HL-60 (cell line): ENCODE data around the gene PTMA.

ENCODE experiments used
- DNase-seq, 2 experiments: peaks; one replicate each; pipeline ENCODE4 v3.0.0-alpha.2; 2010 to 2020; ENCODE audit warnings: low read depth in 1 of 2, low spot score in 1 of 2
- H3K27ac ChIP-seq: fragments of 250-450 bp; sonication (Bioruptor Pico); replicated peaks from 2 replicates; pipeline ENCODE4 v1.5.1; 2020; ENCODE audit warnings: mild to moderate bottlenecking, moderate library complexity
- H3K27me3 ChIP-seq: fragments of 250-450 bp; sonication (Bioruptor Pico); 2 replicates; pipeline ENCODE4 v1.5.1; 2021; ENCODE audit warnings: mild to moderate bottlenecking, moderate library complexity; ENCODE audit not compliant: insufficient read depth, poor library complexity, severe bottlenecking
- H3K4me3 ChIP-seq: replicated peaks from 2 replicates; pipeline ENCODE4 v1.5.1; 2011; ENCODE audit warnings: mild to moderate bottlenecking, control low read depth, low read length; ENCODE audit not compliant: insufficient read depth
- GABPA ChIP-seq: IDR thresholded peaks from 2 replicates; pipeline ENCODE4 v1.6.1; 2012; ENCODE audit warnings: low read depth
- POLR2AphosphoS5 ChIP-seq: IDR thresholded peaks from 2 replicates; pipeline ENCODE4 v1.6.1; 2012; ENCODE audit warnings: low read depth
- SPI1 ChIP-seq: IDR thresholded peaks from 2 replicates; pipeline ENCODE4 v1.6.1; 2012; ENCODE audit warnings: low read depth, mild to moderate bottlenecking, borderline replicate concordance
- TF ChIP-seq, protein P1 (sequence below): IDR thresholded peaks from one replicate; pipeline ENCODE4 v1.5.1; 2011; ENCODE audit warnings: low read length, control low read depth, inconsistent platforms; ENCODE audit not compliant: insufficient read depth
- TF ChIP-seq, protein P2 (sequence below): IDR thresholded peaks from 2 replicates; pipeline ENCODE4 v1.6.1; 2012; ENCODE audit warnings: low read depth; ENCODE audit not compliant: insufficient replicate concordance

Gene PTMA

DNA sequence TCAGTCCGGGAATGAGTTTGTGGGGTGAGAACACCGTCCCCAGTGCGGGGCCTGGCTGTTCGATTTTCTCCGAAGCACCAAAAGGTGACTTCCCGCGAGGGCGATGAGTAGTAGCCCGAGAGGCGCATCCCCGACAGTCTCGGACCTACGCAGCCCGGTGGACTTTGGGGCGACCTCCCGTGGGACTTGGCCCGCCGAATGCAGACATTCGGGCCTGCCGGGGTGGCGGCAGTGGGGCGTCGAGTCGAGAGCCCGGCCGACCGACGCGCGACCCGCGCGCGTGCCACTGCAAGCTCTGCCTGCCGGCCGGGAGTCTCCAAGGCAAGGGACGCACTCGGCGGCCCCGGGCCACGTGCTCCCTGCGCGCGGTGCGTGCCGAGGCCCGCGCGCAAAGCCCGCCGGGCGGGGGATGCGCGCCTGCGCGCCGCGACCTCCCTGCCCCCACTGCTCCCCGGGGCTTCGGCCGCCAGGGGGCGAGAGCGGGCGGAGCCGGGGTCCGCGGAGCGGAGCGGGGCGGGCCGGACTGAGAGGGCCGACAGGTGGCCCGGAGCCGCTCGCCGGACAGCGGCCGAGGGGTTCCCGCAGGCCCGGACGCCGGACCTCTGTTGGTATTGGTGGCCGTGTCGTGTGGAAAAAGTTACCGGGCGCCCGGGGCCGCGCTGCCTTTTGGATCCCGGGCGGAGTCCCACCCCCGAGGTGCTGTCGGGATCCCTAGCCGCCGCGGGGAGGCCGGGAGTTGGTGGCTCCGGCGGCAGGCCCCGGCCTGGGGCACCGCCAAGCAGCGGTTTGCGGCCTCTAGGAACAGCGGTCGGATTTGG lies 1.9 kb downstream of the PTMA start:
- Histone ChIP-seq H3K27me3 (no peaks in the 10 kb centered on the region), H3K4me3 (peak overlapping the region; percentile 80), H3K27ac (peak overlapping the region; percentile 100)
- TF ChIP-seq SPI1 (no peak), POLR2AphosphoS5 (peak; percentile 66; the same call in 1 of the 2 replicates), GABPA (no peak)
- TF ChIP-seq, protein P1, sequence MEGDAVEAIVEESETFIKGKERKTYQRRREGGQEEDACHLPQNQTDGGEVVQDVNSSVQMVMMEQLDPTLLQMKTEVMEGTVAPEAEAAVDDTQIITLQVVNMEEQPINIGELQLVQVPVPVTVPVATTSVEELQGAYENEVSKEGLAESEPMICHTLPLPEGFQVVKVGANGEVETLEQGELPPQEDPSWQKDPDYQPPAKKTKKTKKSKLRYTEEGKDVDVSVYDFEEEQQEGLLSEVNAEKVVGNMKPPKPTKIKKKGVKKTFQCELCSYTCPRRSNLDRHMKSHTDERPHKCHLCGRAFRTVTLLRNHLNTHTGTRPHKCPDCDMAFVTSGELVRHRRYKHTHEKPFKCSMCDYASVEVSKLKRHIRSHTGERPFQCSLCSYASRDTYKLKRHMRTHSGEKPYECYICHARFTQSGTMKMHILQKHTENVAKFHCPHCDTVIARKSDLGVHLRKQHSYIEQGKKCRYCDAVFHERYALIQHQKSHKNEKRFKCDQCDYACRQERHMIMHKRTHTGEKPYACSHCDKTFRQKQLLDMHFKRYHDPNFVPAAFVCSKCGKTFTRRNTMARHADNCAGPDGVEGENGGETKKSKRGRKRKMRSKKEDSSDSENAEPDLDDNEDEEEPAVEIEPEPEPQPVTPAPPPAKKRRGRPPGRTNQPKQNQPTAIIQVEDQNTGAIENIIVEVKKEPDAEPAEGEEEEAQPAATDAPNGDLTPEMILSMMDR = peak; percentile 25
- TF ChIP-seq, protein P2, sequence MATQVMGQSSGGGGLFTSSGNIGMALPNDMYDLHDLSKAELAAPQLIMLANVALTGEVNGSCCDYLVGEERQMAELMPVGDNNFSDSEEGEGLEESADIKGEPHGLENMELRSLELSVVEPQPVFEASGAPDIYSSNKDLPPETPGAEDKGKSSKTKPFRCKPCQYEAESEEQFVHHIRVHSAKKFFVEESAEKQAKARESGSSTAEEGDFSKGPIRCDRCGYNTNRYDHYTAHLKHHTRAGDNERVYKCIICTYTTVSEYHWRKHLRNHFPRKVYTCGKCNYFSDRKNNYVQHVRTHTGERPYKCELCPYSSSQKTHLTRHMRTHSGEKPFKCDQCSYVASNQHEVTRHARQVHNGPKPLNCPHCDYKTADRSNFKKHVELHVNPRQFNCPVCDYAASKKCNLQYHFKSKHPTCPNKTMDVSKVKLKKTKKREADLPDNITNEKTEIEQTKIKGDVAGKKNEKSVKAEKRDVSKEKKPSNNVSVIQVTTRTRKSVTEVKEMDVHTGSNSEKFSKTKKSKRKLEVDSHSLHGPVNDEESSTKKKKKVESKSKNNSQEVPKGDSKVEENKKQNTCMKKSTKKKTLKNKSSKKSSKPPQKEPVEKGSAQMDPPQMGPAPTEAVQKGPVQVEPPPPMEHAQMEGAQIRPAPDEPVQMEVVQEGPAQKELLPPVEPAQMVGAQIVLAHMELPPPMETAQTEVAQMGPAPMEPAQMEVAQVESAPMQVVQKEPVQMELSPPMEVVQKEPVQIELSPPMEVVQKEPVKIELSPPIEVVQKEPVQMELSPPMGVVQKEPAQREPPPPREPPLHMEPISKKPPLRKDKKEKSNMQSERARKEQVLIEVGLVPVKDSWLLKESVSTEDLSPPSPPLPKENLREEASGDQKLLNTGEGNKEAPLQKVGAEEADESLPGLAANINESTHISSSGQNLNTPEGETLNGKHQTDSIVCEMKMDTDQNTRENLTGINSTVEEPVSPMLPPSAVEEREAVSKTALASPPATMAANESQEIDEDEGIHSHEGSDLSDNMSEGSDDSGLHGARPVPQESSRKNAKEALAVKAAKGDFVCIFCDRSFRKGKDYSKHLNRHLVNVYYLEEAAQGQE = peak; percentile 34
- DNase-seq = peak in 1 of 2 experiments; percentile 66

DNA sequence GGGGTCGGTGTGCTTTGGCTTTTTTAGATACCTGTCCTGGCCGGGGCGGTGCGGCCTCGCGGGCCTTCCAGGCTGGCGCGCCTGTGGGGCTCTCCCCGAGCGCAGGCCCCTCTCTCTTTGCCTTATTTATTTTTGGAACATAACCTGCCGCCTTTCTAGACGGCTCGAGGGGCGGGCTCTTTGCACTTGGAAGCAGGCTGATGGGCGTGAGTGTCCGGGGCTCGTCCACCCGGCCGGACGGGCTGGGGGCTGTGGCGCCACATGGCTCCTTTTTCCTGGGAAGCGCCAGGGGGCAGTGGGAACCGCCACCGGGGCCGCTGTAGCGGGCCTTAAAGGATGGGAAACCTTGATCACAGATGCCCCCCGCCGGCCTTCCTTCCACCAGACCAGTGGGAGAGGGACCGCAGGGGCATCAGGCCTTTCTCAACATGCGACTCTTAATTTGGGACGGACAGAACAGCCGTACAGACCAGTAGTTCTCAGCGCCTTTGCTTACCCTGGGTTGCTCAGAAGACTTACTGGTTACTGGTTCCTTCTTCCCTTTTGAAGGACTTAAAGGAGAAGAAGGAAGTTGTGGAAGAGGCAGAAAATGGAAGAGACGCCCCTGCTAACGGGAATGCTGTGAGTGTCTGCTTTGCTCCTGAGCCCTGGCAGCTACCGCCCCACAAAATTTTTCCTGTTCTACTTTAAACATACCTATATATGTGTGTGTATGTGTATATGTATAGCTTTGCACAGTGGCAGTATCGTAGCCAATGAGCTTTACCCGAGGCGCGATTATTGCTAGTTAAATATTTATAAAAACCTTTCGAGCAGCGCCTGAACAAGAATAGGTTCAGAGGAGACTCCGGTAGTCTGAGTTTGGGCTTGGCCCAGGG lies 2.7 kb downstream of the PTMA start:
- peak overlapping the region; percentile 80 for H3K4me3 ChIP-seq
- H3K27me3 ChIP-seq = no peaks in the 10 kb centered on the region
- DNase-seq = no peak
- peak; percentile 31; the same call in 1 of the 2 replicates for TF ChIP-seq POLR2AphosphoS5
- TF ChIP-seq, protein P1 = no peak
- H3K27ac ChIP-seq = peak overlapping the region; percentile 89

DNA sequence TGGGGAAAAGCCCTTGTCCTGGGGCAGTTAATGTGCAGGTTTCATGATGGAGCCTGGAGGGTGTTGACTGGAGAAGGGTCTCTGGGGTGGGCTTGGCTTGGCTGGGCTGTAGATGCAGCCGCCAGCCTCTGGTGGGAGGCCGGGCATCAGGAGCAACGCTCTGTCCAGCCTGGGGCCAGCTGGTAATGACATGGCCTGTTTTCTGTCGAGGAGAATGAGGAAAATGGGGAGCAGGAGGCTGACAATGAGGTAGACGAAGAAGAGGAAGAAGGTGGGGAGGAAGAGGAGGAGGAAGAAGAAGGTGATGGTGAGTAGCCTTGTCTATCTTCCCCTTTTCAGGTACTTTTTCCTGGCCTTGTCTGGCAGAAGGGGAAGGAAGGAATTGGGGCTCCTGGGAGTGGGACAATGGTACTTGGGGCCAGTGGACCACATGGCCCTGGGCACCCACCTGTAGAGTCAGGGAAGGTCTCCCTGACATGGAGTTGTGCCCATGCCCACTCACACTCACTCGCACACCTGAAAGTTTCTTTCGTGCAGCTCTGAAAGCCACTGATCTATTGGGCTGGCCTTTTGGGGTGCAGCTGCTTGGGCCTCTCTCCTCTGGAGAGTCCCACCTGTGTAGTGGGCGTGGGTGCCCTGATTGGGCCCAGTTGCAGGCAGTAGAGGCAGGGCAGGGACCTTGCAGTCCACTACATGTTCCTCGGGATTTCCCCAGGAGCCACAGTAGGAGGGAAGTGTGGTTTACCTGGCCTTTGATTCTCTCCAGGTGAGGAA lies 3.5 kb downstream of the PTMA start:
- peak overlapping the region; percentile 89 for H3K27ac ChIP-seq
- TF ChIP-seq, protein P2 = no peak
- peak; percentile 68; the same call in 1 of the 2 replicates for TF ChIP-seq POLR2AphosphoS5
- H3K27me3 ChIP-seq = no peaks in the 10 kb centered on the region
- H3K4me3 ChIP-seq = peak overlapping the region; percentile 80
- DNase-seq = no peak
